Left kidney (tissue), 2 donors: Measurements from ENCODE around the gene UBE2D2. TPM values are rescaled to one million over a fixed set of nuclear protein-coding genes. Genes with fewer than 3 reads are reported as not detected.

Experiments
- DNase-seq: peaks from one replicate; pipeline ENCODE4 v3.0.0-alpha.2; 2013
- polyA plus RNA-seq: library from polyadenylated mRNA; unstranded; fragments of 120-200 nt; gene quantifications from one replicate; pipeline ENCODE4 v1.2.1, GENCODE V29; 2013; ENCODE audit not compliant: insufficient read length

UBE2D2 gene
- polyA plus RNA-seq, 1 donor, result 185 TPM

- DNase-seq, result no peak
Measured at GRCh38 chr5:139659695-139660101, 98.6 kb downstream of the UBE2D2 start.

- DNase-seq, result no peak
Measured at GRCh38 chr5:139660105-139660922, 99.2 kb downstream of the UBE2D2 start.

GRCh38 chr5:139660923-139661814 is 100.0 kb downstream of the UBE2D2 start:
- no peak for DNase-seq

DNA sequence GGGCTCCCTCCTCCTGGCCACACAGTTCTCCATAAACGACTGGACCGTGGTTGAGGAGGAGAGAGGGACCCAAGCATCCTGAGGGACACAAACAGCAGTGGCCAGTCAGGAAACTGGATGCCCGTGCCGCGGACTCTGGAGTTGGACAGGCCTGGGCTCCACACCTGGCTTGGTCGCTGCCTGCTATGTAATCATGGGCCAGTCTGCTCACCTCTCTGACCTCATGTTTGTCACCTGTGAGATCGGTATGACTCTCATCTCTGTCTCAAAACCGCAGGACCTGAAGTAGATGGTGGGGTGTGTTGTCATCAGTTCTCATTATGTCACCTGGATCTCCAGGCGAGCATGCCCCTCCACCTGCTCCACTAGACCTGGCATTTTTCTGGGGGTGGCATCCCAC is 101.5 kb downstream of the UBE2D2 start:
- no peak for DNase-seq

GRCh38 chr5:139663207-139664085 is 102.3 kb downstream of the UBE2D2 start:
- no peak for DNase-seq

DNA sequence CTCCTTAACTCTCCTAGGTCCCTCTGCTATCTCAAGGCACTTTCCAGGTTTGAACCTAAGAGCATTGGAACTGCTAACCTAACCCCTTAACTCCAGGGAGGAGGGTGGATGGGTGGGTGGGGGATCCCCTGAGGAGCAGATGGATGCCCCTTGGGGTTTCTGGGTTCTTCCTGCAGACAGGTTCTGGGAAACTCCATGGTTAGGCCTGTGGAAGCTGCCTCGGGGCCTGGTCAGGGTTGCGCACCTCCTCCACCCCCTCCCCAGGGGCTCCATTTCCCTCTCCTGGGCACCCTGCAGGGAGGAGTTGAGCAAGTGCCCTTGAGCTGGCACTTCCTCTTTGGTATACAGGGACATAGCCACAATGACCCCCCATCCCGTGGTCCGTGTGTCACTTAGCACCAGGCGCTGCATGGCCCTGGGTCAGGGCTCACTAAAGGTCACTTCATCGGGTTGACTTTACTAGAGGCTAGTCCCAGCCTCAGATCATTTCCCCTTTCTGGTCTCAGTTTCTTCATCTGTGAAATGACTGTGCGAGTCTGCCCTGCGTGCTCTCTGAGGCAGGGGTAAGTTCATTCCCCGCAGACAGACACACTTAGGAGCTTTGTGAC is 103.1 kb downstream of the UBE2D2 start:
- no peak for DNase-seq

GRCh38 chr5:139664727-139665351 is 103.7 kb downstream of the UBE2D2 start:
- no peak for DNase-seq

DNA sequence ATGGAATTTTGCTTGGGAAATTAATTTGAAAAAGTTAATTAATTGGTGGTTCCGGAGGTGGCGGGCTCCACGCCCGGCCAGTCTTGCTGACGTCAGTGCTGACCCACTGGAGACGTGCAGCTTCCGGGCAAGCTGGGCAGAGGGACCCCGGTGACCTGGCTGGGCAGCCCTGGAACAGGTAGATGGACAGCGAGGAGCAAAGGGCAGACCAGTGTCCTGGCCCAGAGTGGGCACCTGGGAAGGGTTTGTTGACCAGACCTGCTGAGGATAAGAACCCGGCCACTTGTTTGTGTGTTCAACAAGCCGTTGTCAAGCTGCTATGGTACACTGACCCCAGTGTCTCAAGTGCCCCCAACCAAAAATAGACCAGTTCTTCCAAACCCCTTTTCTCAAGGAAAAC is 104.5 kb downstream of the UBE2D2 start:
- DNase-seq, result no peak

GRCh38 chr5:139666551-139666950 is 105.4 kb downstream of the UBE2D2 start:
- no peak for DNase-seq

- DNase-seq, result no peak
Measured at GRCh38 chr5:139667001-139667729, 106.0 kb downstream of the UBE2D2 start.

DNA sequence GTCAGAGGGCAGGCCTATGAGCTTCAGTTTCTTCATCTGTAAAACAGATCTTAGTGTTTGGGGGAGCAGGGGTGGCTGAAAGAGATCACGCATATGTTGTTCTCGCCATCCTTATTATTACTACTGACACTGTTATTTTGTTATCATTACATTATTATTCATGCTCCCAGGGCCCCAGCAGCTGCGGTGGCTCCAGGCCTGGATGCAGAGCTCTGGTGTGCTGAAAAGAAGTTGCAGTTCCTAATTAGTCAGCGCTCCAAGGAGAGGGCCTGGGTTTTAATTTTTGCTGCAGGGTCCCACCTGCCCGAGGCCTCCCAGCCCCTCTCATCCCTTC is 106.6 kb downstream of the UBE2D2 start:
- no peak for DNase-seq

- DNase-seq, result no peak
Measured at GRCh38 chr5:139668064-139668880, 107.1 kb downstream of the UBE2D2 start.

GRCh38 chr5:139668924-139669661 is 108.0 kb downstream of the UBE2D2 start:
- DNase-seq, result no peak

DNA sequence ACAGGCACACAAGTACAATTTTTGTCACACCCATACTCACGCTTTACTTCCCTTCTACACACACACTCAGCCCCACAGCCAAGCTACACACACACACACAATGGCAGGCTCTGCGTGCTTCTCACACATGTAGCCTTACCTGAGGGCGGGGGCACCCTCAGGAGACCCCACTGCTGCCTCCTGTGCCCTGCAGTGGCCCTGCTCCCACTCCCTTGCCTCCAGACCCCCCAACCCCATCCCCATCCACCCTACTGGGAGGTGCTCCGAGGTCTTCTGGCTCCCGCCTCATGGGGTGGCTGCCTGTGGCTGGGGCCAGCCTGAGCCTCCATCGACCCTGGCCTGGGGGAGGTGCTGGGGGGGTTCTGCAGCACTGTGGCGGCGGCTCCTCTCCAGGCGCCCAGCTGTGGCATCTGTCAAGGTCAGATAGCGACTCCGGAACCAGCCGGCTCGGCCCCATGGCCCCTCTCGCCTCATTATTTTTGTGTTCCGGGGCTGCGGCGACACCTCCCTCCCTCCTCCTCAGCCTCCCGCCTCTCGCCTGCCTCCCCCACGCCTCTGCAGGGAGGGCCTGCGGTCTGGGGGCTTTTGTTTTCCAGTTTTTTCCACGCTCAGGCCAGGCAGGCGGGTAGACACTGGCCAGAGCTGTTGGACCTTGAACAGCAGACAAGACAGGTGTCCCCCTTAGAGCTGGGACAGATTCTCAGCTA is 108.7 kb downstream of the UBE2D2 start:
- DNase-seq, result no peak

- no peak for DNase-seq
Measured at GRCh38 chr5:139670369-139671095, 109.4 kb downstream of the UBE2D2 start.

GRCh38 chr5:139671096-139671841 is 110.1 kb downstream of the UBE2D2 start:
- no peak for DNase-seq

- no peak for DNase-seq
Measured at GRCh38 chr5:139675213-139675612, 114.1 kb downstream of the UBE2D2 start.
